ENCODE measurements around the gene SARDH. TPM values are rescaled to one million over a fixed set of nuclear protein-coding genes. Genes with fewer than 3 reads are reported as not detected.

The SARDH gene
- total and polyA plus RNA-seq, 2 donors (not counting 1 experiment from before 2014, with no cell fraction given) = 0.03 to 0.07 TPM

GRCh38 chr9:133667759-133668450, 70.2 kb downstream of the SARDH start:
- Mint-ChIP-seq H3K27ac (no peak overlapping the region), H3K4me3 (no peak overlapping the region), H3K9me3 (ENCODE audit: insufficient read depth) (no peaks in the 10 kb centered on the region), H3K27me3 (peaks cover 4% of the 10 kb centered on the region), H3K4me1 (no peaks in the 10 kb centered on the region)
- CTCF ChIA-PET = no interaction called here
- 84% methylated on average over 17 of the region's 17 CpGs for WGBS (ENCODE audit: insufficient coverage)
- H3K79me2 ChIP-seq (ENCODE audit: control insufficient read depth, insufficient read depth, low read length) = no peaks in the 10 kb centered on the region
- TF ChIP-seq, protein P1, sequence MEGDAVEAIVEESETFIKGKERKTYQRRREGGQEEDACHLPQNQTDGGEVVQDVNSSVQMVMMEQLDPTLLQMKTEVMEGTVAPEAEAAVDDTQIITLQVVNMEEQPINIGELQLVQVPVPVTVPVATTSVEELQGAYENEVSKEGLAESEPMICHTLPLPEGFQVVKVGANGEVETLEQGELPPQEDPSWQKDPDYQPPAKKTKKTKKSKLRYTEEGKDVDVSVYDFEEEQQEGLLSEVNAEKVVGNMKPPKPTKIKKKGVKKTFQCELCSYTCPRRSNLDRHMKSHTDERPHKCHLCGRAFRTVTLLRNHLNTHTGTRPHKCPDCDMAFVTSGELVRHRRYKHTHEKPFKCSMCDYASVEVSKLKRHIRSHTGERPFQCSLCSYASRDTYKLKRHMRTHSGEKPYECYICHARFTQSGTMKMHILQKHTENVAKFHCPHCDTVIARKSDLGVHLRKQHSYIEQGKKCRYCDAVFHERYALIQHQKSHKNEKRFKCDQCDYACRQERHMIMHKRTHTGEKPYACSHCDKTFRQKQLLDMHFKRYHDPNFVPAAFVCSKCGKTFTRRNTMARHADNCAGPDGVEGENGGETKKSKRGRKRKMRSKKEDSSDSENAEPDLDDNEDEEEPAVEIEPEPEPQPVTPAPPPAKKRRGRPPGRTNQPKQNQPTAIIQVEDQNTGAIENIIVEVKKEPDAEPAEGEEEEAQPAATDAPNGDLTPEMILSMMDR (IDR thresholded peaks at IDR 0.05) = no peak
- TF ChIP-seq EZH2 (IDR thresholded peaks at IDR 0.05; ENCODE audit: borderline replicate concordance, insufficient read depth, low read depth, low read length, poor library complexity, severe bottlenecking) = no peak
- no peak overlapping the region for H3K27ac ChIP-seq (ENCODE audit: low read length in 2 of 2)
- peaks cover 0 to 7% (median 0%) of the 10 kb centered on the region in 3 donors for H3K9me3 ChIP-seq (ENCODE audit: control extremely low read depth in 1 of 3, control insufficient read depth in 2 of 3, insufficient read depth in 1 of 3, low read length in 2 of 3)
- no peak overlapping the region for H3K4me2 ChIP-seq (replicated peaks; ENCODE audit: low read depth, low read length, poor library complexity, severe bottlenecking)
- no peaks in the 10 kb centered on the region for H3K4me1 ChIP-seq (ENCODE audit: control insufficient read depth in 2 of 2, insufficient read depth in 2 of 2, low read length in 2 of 2)
- no peaks in the 10 kb centered on the region for H3K27me3 ChIP-seq (replicated peaks in 1 of 4; ENCODE audit: control extremely low read depth in 1 of 4, control insufficient read depth in 3 of 4, insufficient read depth in 4 of 4, low read length in 3 of 4)
- POLR2A ChIA-PET = no interaction called here
- H4K20me1 ChIP-seq (ENCODE audit: control insufficient read depth, insufficient read depth, low read length, poor library complexity, severe bottlenecking) = no peaks in the 10 kb centered on the region
- DNase-seq (no peak), ATAC-seq (ENCODE audit: low read depth) (no peak)
- H2AFZ ChIP-seq (ENCODE audit: insufficient read depth, low read depth, low read length, poor library complexity, severe bottlenecking) = no peak overlapping the region
- intact Hi-C loops (cut with micrococcal nuclease) = no loop called here
- no peak overlapping the region for H3K9ac ChIP-seq (ENCODE audit: low read length)
- H3K36me3 ChIP-seq (replicated peaks in 1 of 2; ENCODE audit: control extremely low read depth in 1 of 2, control insufficient read depth in 1 of 2, extremely low read depth in 1 of 2, insufficient read depth in 2 of 2, low read length in 1 of 2) = no peaks in the 10 kb centered on the region
- no peak overlapping the region for H3K4me3 ChIP-seq (ENCODE audit: control extremely low read depth in 1 of 5, extremely low read depth in 1 of 5, insufficient read depth in 1 of 5, low read depth in 2 of 5, low read length in 4 of 5)

DNA sequence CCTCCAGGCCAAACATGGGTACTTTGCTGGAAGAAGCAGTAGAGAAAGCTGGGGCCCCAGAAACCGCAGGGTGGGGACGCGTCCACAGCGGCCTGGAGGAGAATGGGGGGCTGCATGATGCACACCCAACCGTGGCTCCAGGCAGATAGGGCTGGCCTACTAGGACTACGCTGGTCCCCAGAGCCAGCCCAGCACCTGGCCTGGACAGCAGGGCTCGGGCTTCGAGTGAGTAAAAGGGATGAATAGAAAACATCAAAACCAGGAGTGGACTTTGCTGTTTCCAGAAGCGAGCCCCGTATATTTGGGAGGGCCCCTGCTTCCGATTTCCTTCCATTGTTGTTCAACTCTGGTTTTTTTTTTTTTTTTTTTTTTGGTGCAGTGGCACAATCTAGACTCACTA, 71.3 kb downstream of the SARDH start:
- intact Hi-C loops (cut with micrococcal nuclease) = no loop called here
- Mint-ChIP-seq H3K27ac (no peak overlapping the region), H3K27me3 (peaks cover under 1% of the 10 kb centered on the region), H3K4me3 (no peak overlapping the region), H3K4me1 (no peaks in the 10 kb centered on the region), H3K9me3 (ENCODE audit: insufficient read depth) (no peaks in the 10 kb centered on the region)
- H3K79me2 ChIP-seq (ENCODE audit: control insufficient read depth, insufficient read depth, low read length) = no peaks in the 10 kb centered on the region
- TF ChIP-seq EZH2 (IDR thresholded peaks at IDR 0.05; ENCODE audit: borderline replicate concordance, insufficient read depth, low read depth, low read length, poor library complexity, severe bottlenecking) = no peak
- TF ChIP-seq, protein P1 (IDR thresholded peaks at IDR 0.05) = no peak
- no peaks in the 10 kb centered on the region for H3K4me1 ChIP-seq (ENCODE audit: control insufficient read depth in 2 of 2, insufficient read depth in 2 of 2, low read length in 2 of 2)
- ChIA-PET CTCF (no interaction called here), POLR2A (no interaction called here)
- no peak overlapping the region for H2AFZ ChIP-seq (ENCODE audit: insufficient read depth, low read depth, low read length, poor library complexity, severe bottlenecking)
- H3K4me2 ChIP-seq (replicated peaks; ENCODE audit: low read depth, low read length, poor library complexity, severe bottlenecking) = no peak overlapping the region
- no peak overlapping the region for H3K4me3 ChIP-seq (ENCODE audit: control extremely low read depth in 1 of 5, extremely low read depth in 1 of 5, insufficient read depth in 1 of 5, low read depth in 2 of 5, low read length in 4 of 5)
- no peak for ATAC-seq (ENCODE audit: low read depth)
- no peak overlapping the region for H3K27ac ChIP-seq (ENCODE audit: low read length in 2 of 2)
- no peak for DNase-seq
- WGBS (ENCODE audit: insufficient coverage) = 92% methylated on average over 11 of the region's 11 CpGs
- H3K9me3 ChIP-seq (ENCODE audit: control extremely low read depth in 1 of 3, control insufficient read depth in 2 of 3, insufficient read depth in 1 of 3, low read length in 2 of 3) = peaks cover 0 to 7% (median 0%) of the 10 kb centered on the region in 3 donors
- H3K9ac ChIP-seq (ENCODE audit: low read length) = no peak overlapping the region
- H4K20me1 ChIP-seq (ENCODE audit: control insufficient read depth, insufficient read depth, low read length, poor library complexity, severe bottlenecking) = no peaks in the 10 kb centered on the region
- no peaks in the 10 kb centered on the region for H3K36me3 ChIP-seq (replicated peaks in 1 of 2; ENCODE audit: control extremely low read depth in 1 of 2, control insufficient read depth in 1 of 2, extremely low read depth in 1 of 2, insufficient read depth in 2 of 2, low read length in 1 of 2)
- H3K27me3 ChIP-seq (replicated peaks in 1 of 4; ENCODE audit: control extremely low read depth in 1 of 4, control insufficient read depth in 3 of 4, insufficient read depth in 4 of 4, low read length in 3 of 4) = no peaks in the 10 kb centered on the region
